HG03521 (cell line): ENCODE data around the gene MRPL41.
"Not testable (repeated sequence)": the region's sequence is repeated elsewhere in the genome, so short reads cannot be mapped to it uniquely, and the experiment has no call there.

ENCODE experiments used
- ATAC-seq: cut with Tn5 transposase; IDR thresholded peaks from one replicate; pipeline ENCODE4 v1.9.1; 2021; ENCODE audit warnings: mild to moderate bottlenecking, moderate library complexity; ENCODE audit not compliant: unreplicated experiment

The MRPL41 gene

GRCh38 chr9:137550958-137551263 lies 768 bp upstream of the MRPL41 start:
- not testable (repeated sequence) for ATAC-seq

- ATAC-seq, result no peak
These were observed 516 bp downstream of the MRPL41 start for GRCh38 chr9:137552022-137552768.

GRCh38 chr9:137553654-137554053 lies 2.0 kb downstream of the MRPL41 start:
- ATAC-seq, result not testable (repeated sequence)

- ATAC-seq, result no peak
These were observed 2.7 kb downstream of the MRPL41 start for GRCh38 chr9:137554349-137554748.

GRCh38 chr9:137555179-137555578 lies 3.5 kb downstream of the MRPL41 start:
- ATAC-seq, result no peak

- no peak for ATAC-seq
These were observed 4.6 kb downstream of the MRPL41 start for GRCh38 chr9:137556069-137556838.

GRCh38 chr9:137558127-137558526 lies 6.4 kb downstream of the MRPL41 start:
- ATAC-seq, result no peak

- ATAC-seq, result no peak
These were observed 12.5 kb downstream of the MRPL41 start for GRCh38 chr9:137564134-137564533.

- no peak for ATAC-seq
These were observed 13.2 kb downstream of the MRPL41 start for GRCh38 chr9:137564817-137565411.

- ATAC-seq, result not testable (repeated sequence)
These were observed 16.8 kb downstream of the MRPL41 start for GRCh38 chr9:137568445-137568844.

- ATAC-seq, result no peak
These were observed 18.0 kb downstream of the MRPL41 start for GRCh38 chr9:137569609-137570203.

GRCh38 chr9:137570566-137570965 lies 18.9 kb downstream of the MRPL41 start:
- ATAC-seq, result no peak

GRCh38 chr9:137574192-137574591 lies 22.5 kb downstream of the MRPL41 start:
- no peak for ATAC-seq

GRCh38 chr9:137575364-137575715 lies 23.7 kb downstream of the MRPL41 start:
- no peak for ATAC-seq

- no peak for ATAC-seq
These were observed 24.2 kb downstream of the MRPL41 start for GRCh38 chr9:137575716-137576411.

GRCh38 chr9:137578518-137579258 lies 27.0 kb downstream of the MRPL41 start, which contains the start of gene DPH7:
Gene DPH7, minus strand, starts transcription at chr9:137578925. Its CDS starts 148 bp downstream, at chr9:137578777.
- ATAC-seq, result peak; percentile 90

- peak; percentile 6 for ATAC-seq
These were observed 27.6 kb downstream of the MRPL41 start for GRCh38 chr9:137579259-137579604.

- ATAC-seq, result no peak
These were observed 28.7 kb downstream of the MRPL41 start for GRCh38 chr9:137580209-137580953.

- no peak for ATAC-seq
These were observed 29.3 kb downstream of the MRPL41 start for GRCh38 chr9:137580954-137581322.
